Motor neuron (in vitro differentiated cells): Measurements from ENCODE around the gene DIAPH3. TPM values are rescaled to one million over a fixed set of nuclear protein-coding genes. Genes with fewer than 3 reads are reported as not detected.
A peak's percentile ranks its signal among the peaks of the same experiment; 100 is the strongest.

Experiments
- ATAC-seq, 8 experiments: fragments of 200-7000 bp; cut with Tn5 transposase; replicated peaks in 6 of 8; 2 replicates each; pipeline ENCODE4 v1.8.0; 2021; ENCODE audit warnings: mild to moderate bottlenecking in 8 of 8, moderate library complexity in 8 of 8
- H3K27ac ChIP-seq, 2 donors: fragments of 250-450 bp; sonication (Bioruptor Pico); 2 replicates each; pipeline ENCODE4 v1.9.0; 2021; ENCODE audit warnings: antibody characterized with exemption in 2 of 2, mild to moderate bottlenecking in 2 of 2, moderate library complexity in 1 of 2
- H3K4me1 ChIP-seq, 2 donors: fragments of 250-450 bp; sonication (Bioruptor Pico); replicated peaks in 1 of 2; 2 replicates each; pipeline ENCODE4 v1.6.1; 2021; ENCODE audit warnings: antibody characterized with exemption in 2 of 2, mild to moderate bottlenecking in 2 of 2, moderate library complexity in 1 of 2
- H3K4me3 ChIP-seq, 5 donors: fragments of 250-450 bp; sonication (Bioruptor Pico); 2 replicates each; pipeline ENCODE4 v1.9.0; 2021; ENCODE audit warnings: antibody characterized with exemption in 5 of 5, mild to moderate bottlenecking in 5 of 5, moderate library complexity in 4 of 5
- WGBS, 10 experiments: fragments of 450-650 bp; shearing (Covaris generic); methylation state at CpG; one replicate each; pipeline ENCODE4 v1.0.0; 2022; 5-methylcytosine and 5-hydroxymethylcytosine counted together
- in situ Hi-C, 9 experiments: fragments of 400-800 bp; cut with MboI; loops; one replicate each; pipeline ENCODE4 v1.15.0; 2021; ENCODE audit warnings: low sequenced_read_pairs in 9 of 9, low pct_unique_long_range_greater_than_20kb in 2 of 9; ENCODE audit not compliant: unreplicated experiment in 9 of 9
- total RNA-seq, 8 experiments: library from RNA; unstranded; fragments of 300-600 nt; gene quantifications; 2 replicates each; pipeline versions ENCODE4 v1.2.3 to v1.2.4, GENCODE V29; 2022

The DIAPH3 gene
- total RNA-seq, 8 experiments from 2014 or later, result 0.25 to 11.2 (median 3.4) TPM

GRCh38 chr13:59748046-59748445 lies 415.7 kb downstream of the DIAPH3 start:
- H3K4me1 ChIP-seq, result peaks cover 9 to 14% of the 10 kb centered on the region in 2 donors
- no peak for ATAC-seq
- H3K27ac ChIP-seq, result no peak overlapping the region
- 50 to 100% (median 78%) methylated on average over 1 to 5 of the region's 5 CpGs; no CpG with 5 or more reads in 1 of the 10 experiments for WGBS, 10 experiments
- no peak overlapping the region for H3K4me3 ChIP-seq
- in situ Hi-C loops, result no loop called here

- 71 to 100% (median 100%) methylated on average over 1 of the region's 1 CpG; no CpG with 5 or more reads in 3 of the 10 experiments for WGBS, 10 experiments
- in situ Hi-C loops, result no loop called here
Observed at GRCh38 chr13:59747529-59747928, 416.2 kb downstream of the DIAPH3 start.

GRCh38 chr13:59746291-59746962 lies 417.3 kb downstream of the DIAPH3 start:
- peaks cover 9 to 14% of the 10 kb centered on the region in 2 donors for H3K4me1 ChIP-seq
- peak in 1 of 8 experiments; percentile 6 for ATAC-seq
- in situ Hi-C loops, result no loop called here
- no peak overlapping the region for H3K4me3 ChIP-seq
- H3K27ac ChIP-seq, result no peak overlapping the region
- WGBS, 10 experiments, result 54 to 100% (median 68%) methylated on average over 1 to 5 of the region's 5 CpGs; no CpG with 5 or more reads in 1 of the 10 experiments

More at GRCh38 chr13:59747529-59747928, 416.2 kb downstream of the DIAPH3 start:
- ATAC-seq, result no peak
- peaks cover 9 to 14% of the 10 kb centered on the region in 2 donors for H3K4me1 ChIP-seq
- H3K4me3 ChIP-seq, result no peak overlapping the region
- no peak overlapping the region for H3K27ac ChIP-seq

GRCh38 chr13:59745392-59745788 lies 418.3 kb downstream of the DIAPH3 start:
- Histone ChIP-seq H3K4me1 (peaks cover 5 to 11% of the 10 kb centered on the region in 2 donors), H3K27ac (no peak overlapping the region), H3K4me3 (no peak overlapping the region)
- in situ Hi-C loops, result no loop called here
- ATAC-seq, result peak in 3 of 8 experiments; percentile 33 to 70 (median 41)
- WGBS, 10 experiments, result 25 to 80% (median 54%) methylated on average over 1 of the region's 1 CpG; no CpG with 5 or more reads in 2 of the 10 experiments

GRCh38 chr13:59744747-59745391 lies 418.9 kb downstream of the DIAPH3 start:
- H3K4me1 ChIP-seq, result peaks cover 2 to 7% of the 10 kb centered on the region in 2 donors
- H3K27ac ChIP-seq, result no peak overlapping the region
- in situ Hi-C loops, result no loop called here
- H3K4me3 ChIP-seq, result no peak overlapping the region
- WGBS, 10 experiments, result 0 to 94% (median 62%) methylated on average over 1 to 2 of the region's 2 CpGs; no CpG with 5 or more reads in 1 of the 10 experiments
- peak in 4 of 8 experiments; percentile 31 to 49 (median 40) for ATAC-seq

- in situ Hi-C loops, result no loop called here
- peak in 2 of 8 experiments; percentile 15 to 42 for ATAC-seq
- Histone ChIP-seq H3K4me3 (no peak overlapping the region), H3K27ac (no peak overlapping the region), H3K4me1 (peaks cover 0 to 5% of the 10 kb centered on the region in 2 donors)
- WGBS, 10 experiments, result 14 to 86% (median 50%) methylated on average over 1 to 3 of the region's 3 CpGs; no CpG with 5 or more reads in 2 of the 10 experiments
Observed at GRCh38 chr13:59743195-59743594, 420.5 kb downstream of the DIAPH3 start.

GRCh38 chr13:59742467-59742866 lies 421.3 kb downstream of the DIAPH3 start:
- no peak overlapping the region for H3K4me3 ChIP-seq
- in situ Hi-C loops, result no loop called here
- H3K27ac ChIP-seq, result no peak overlapping the region
- no peak for ATAC-seq
- H3K4me1 ChIP-seq, result peaks cover 0 to 5% of the 10 kb centered on the region in 2 donors

- in situ Hi-C loops, result no loop called here
- Histone ChIP-seq H3K4me3 (no peak overlapping the region), H3K27ac (no peak overlapping the region), H3K4me1 (peaks cover 0 to 3% of the 10 kb centered on the region in 2 donors)
- no peak for ATAC-seq
- 38 to 97% (median 78%) methylated on average over 2 to 5 of the region's 5 CpGs for WGBS, 10 experiments
Observed at GRCh38 chr13:59738921-59739320, 424.8 kb downstream of the DIAPH3 start.

GRCh38 chr13:59734393-59734792 lies 429.3 kb downstream of the DIAPH3 start:
- in situ Hi-C loops, result no loop called here
- Histone ChIP-seq H3K4me3 (no peak overlapping the region), H3K4me1 (peaks cover 0 to 3% of the 10 kb centered on the region in 2 donors), H3K27ac (no peak overlapping the region)
- ATAC-seq, result peak in 2 of 8 experiments; percentile 43 to 52
- WGBS, 10 experiments, result 24 to 100% (median 63%) methylated on average over 1 to 6 of the region's 6 CpGs

GRCh38 chr13:59733744-59734143 lies 430.0 kb downstream of the DIAPH3 start:
- H3K4me3 ChIP-seq, result no peak overlapping the region
- peaks cover 0 to 3% of the 10 kb centered on the region in 2 donors for H3K4me1 ChIP-seq
- peak in 3 of 8 experiments; percentile 61 to 100 (median 100) for ATAC-seq
- 71 to 100% (median 83%) methylated on average over 1 to 2 of the region's 2 CpGs; no CpG with 5 or more reads in 3 of the 10 experiments for WGBS, 10 experiments
- H3K27ac ChIP-seq, result no peak overlapping the region
- in situ Hi-C loops, result no loop called here

- no peak for ATAC-seq
- in situ Hi-C loops, result no loop called here
- Histone ChIP-seq H3K4me3 (no peak overlapping the region), H3K4me1 (peaks cover 0 to 3% of the 10 kb centered on the region in 2 donors), H3K27ac (no peak overlapping the region)
- WGBS, 10 experiments, result 75 to 100% (median 94%) methylated on average over 1 to 3 of the region's 3 CpGs
Observed at GRCh38 chr13:59730026-59730425, 433.7 kb downstream of the DIAPH3 start.

GRCh38 chr13:59728896-59729545 lies 434.7 kb downstream of the DIAPH3 start:
- 67 to 100% (median 83%) methylated on average over 1 to 3 of the region's 3 CpGs; no CpG with 5 or more reads in 1 of the 10 experiments for WGBS, 10 experiments
- H3K27ac ChIP-seq, result no peak overlapping the region
- in situ Hi-C loops, result no loop called here
- H3K4me3 ChIP-seq, result no peak overlapping the region
- ATAC-seq, result no peak
- no peaks in the 10 kb centered on the region for H3K4me1 ChIP-seq
